T-cell (primary cell): Measurements from ENCODE around the gene MIER2. TPM values are rescaled to one million over a fixed set of nuclear protein-coding genes. Genes with fewer than 3 reads are reported as not detected.

Source experiments
- ATAC-seq, 4 experiments: fragments of 200-7000 bp in 3 of 4; fragments of 150-1000 bp in 1 of 4; cut with Tn5 transposase; replicated peaks in 1 of 4; 1 replicate in 3 of 4; 2 replicates in 1 of 4; pipeline ENCODE4 v1.10.0; 2021; ENCODE audit warnings: moderate library complexity in 3 of 4, mild to moderate bottlenecking in 2 of 4, moderate number of reproducible peaks in 1 of 4
- CTCF ChIA-PET, 2 donors: fragments of 300-600 bp; sonication (Branson Sonifier 250); formaldehyde crosslinking; loops; one replicate each; lab custom pipeline; 2022; ENCODE audit warnings: antibody characterized with exemption in 2 of 2; lab: Charles Lee
- POLR2A ChIA-PET, 2 donors: fragments of 300-600 bp; sonication (Branson Sonifier 250); formaldehyde crosslinking; loops; one replicate each; lab custom pipeline; 2022; ENCODE audit warnings: antibody characterized with exemption in 2 of 2; lab: Charles Lee
- DNase-seq, 35 experiments: peaks; one replicate each; pipeline versions ENCODE4 v3.0.0 to v3.0.0-alpha.2; 2013 to 2023
- H3K27ac ChIP-seq: one replicate; pipeline ENCODE4 v1.5.1; 2013; ENCODE audit warnings: low read length
- H3K27me3 ChIP-seq, 2 experiments: replicated peaks in 1 of 2; 1 replicate in 1 of 2; 2 replicates in 1 of 2; pipeline versions ENCODE4 v1.6.1 to v1.7.0; 2013; ENCODE audit warnings: low read length in 1 of 2, mixed read lengths in 1 of 2; ENCODE audit not compliant: control insufficient read depth in 2 of 2, insufficient read depth in 2 of 2; ENCODE audit errors: extremely low read depth in 1 of 2
- H3K36me3 ChIP-seq, 2 donors: 1 replicate in 1 of 2; 2 replicates in 1 of 2; pipeline versions ENCODE4 v1.6.1 to v1.7.0; 2013; ENCODE audit warnings: low read length in 1 of 2; ENCODE audit not compliant: control insufficient read depth in 2 of 2, insufficient read depth in 1 of 2; ENCODE audit errors: extremely low read depth in 1 of 2
- H3K4me1 ChIP-seq, 2 experiments: 1 replicate in 1 of 2; 2 replicates in 1 of 2; pipeline versions ENCODE4 v1.6.1 to v1.7.0; 2013; ENCODE audit warnings: low read length in 2 of 2, mixed read lengths in 1 of 2; ENCODE audit not compliant: insufficient read depth in 2 of 2, control insufficient read depth in 1 of 2; ENCODE audit errors: extremely low read depth in 1 of 2
- H3K4me3 ChIP-seq, 2 donors: 1 replicate in 1 of 2; 2 replicates in 1 of 2; pipeline versions ENCODE4 v1.5.1 to v1.7.0; 2013; ENCODE audit warnings: mild to moderate bottlenecking in 2 of 2, low read length in 1 of 2, moderate library complexity in 1 of 2; ENCODE audit not compliant: control insufficient read depth in 1 of 2; ENCODE audit errors: extremely low read depth in 1 of 2
- H3K9me3 ChIP-seq: 2 replicates; pipeline ENCODE4 v1.7.0; 2013
- H3K27ac Mint-ChIP-seq, 2 donors: one replicate each; pipeline ENCODE4 v1.8.0; 2020 to 2021; ENCODE audit warnings: mild to moderate bottlenecking in 2 of 2, mixed read lengths in 2 of 2
- H3K27me3 Mint-ChIP-seq, 2 donors: one replicate each; pipeline ENCODE4 v1.8.0; 2021 to 2022; ENCODE audit warnings: mixed read lengths in 2 of 2
- H3K36me3 Mint-ChIP-seq: one replicate; pipeline ENCODE4 v1.8.0; 2021; ENCODE audit warnings: mixed read lengths
- H3K4me1 Mint-ChIP-seq, 3 donors: one replicate each; pipeline ENCODE4 v1.8.0; 2020 to 2022; ENCODE audit warnings: mixed read lengths in 3 of 3, mild to moderate bottlenecking in 1 of 3
- H3K4me3 Mint-ChIP-seq, 3 donors: one replicate each; pipeline ENCODE4 v1.8.0; 2020 to 2022; ENCODE audit warnings: mild to moderate bottlenecking in 3 of 3, mixed read lengths in 3 of 3, moderate library complexity in 3 of 3
- H3K9me3 Mint-ChIP-seq, 3 donors: one replicate each; pipeline ENCODE4 v1.8.0; 2020 to 2022; ENCODE audit warnings: mixed read lengths in 3 of 3
- WGBS: methylation state at CpG from one replicate; pipeline ENCODE4 v1.1.5; 2013; ENCODE audit warnings: missing lambda C conversion rate; ENCODE audit not compliant: insufficient coverage; 5-methylcytosine and 5-hydroxymethylcytosine counted together
- total RNA-seq, 35 experiments: library from RNA in 6 of 35; stranded (reverse) in 6 of 35; fragments of 120-200 nt in 1 of 35; gene quantifications; one replicate each; pipeline versions ENCODE4 v1.2.1 to v1.2.4 and lab custom pipeline; 2013 to 2026

The MIER2 gene
- total RNA-seq, 5 donors from 2014 or later (not counting 1 experiment from before 2014, with no cell fraction given) = 13.1 to 23.2 (median 18.0) TPM

- H3K27ac Mint-ChIP-seq = no peak overlapping the region
- CTCF ChIA-PET = no interaction called here
- Histone ChIP-seq H3K27ac (no peak overlapping the region), H3K36me3 (no peaks in the 10 kb centered on the region), H3K9me3 (no peaks in the 10 kb centered on the region), H3K4me1 (peaks cover 0 to 17% of the 10 kb centered on the region in 2 experiments), H3K4me3 (no peak overlapping the region), H3K27me3 (peaks cover 6 to 44% of the 10 kb centered on the region in 2 experiments)
- H3K4me1 Mint-ChIP-seq = peaks cover 8 to 22% (median 18%) of the 10 kb centered on the region in 3 donors
- peaks cover 36 to 37% of the 10 kb centered on the region in 2 donors for H3K27me3 Mint-ChIP-seq
- no peak overlapping the region for H3K4me3 Mint-ChIP-seq
- no peaks in the 10 kb centered on the region for H3K9me3 Mint-ChIP-seq
- 89% methylated on average over 13 of the region's 16 CpGs for WGBS
- ATAC-seq (no peak), DNase-seq (no peak)
- H3K36me3 Mint-ChIP-seq = no peaks in the 10 kb centered on the region
- POLR2A ChIA-PET = no interaction called here
Measured at GRCh38 chr19:379796-380195, 35.2 kb upstream of the MIER2 start.

DNA sequence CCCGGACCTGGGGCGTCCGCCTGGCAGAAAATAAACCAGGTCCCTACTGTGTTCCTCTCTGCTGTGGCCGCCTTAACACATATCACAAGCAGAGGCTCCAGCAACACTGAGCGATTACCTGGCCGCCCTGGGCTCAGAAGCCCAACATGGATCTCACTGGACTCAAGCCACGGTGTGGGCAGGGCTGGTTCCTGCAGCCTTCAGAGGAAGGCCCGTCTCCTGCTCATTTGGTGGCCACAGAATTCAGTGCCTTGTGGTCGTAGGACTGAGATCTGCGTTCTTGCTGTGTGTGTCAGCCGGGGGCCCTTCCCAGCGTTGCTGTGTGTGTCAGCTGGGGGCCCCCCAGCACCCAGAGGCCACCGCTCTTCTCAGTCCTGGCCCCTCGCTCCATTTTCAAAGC lies 34.1 kb upstream of the MIER2 start:
- DNase-seq = no peak
- Mint-ChIP-seq H3K27me3 (peaks cover 26 to 30% of the 10 kb centered on the region in 2 donors), H3K4me3 (no peak overlapping the region), H3K9me3 (no peaks in the 10 kb centered on the region), H3K36me3 (no peaks in the 10 kb centered on the region), H3K27ac (no peak overlapping the region), H3K4me1 (peaks cover 8 to 19% (median 18%) of the 10 kb centered on the region in 3 donors)
- no peaks in the 10 kb centered on the region for H3K36me3 ChIP-seq
- POLR2A ChIA-PET = no interaction called here
- H3K9me3 ChIP-seq = no peaks in the 10 kb centered on the region
- no peak for ATAC-seq
- H3K27ac ChIP-seq = no peak overlapping the region
- peaks cover 0 to 10% of the 10 kb centered on the region in 2 experiments for H3K4me1 ChIP-seq
- WGBS = 84% methylated on average over 11 of the region's 14 CpGs
- CTCF ChIA-PET = no interaction called here
- peaks cover 6 to 47% of the 10 kb centered on the region in 2 experiments for H3K27me3 ChIP-seq
- no peak overlapping the region for H3K4me3 ChIP-seq

DNA sequence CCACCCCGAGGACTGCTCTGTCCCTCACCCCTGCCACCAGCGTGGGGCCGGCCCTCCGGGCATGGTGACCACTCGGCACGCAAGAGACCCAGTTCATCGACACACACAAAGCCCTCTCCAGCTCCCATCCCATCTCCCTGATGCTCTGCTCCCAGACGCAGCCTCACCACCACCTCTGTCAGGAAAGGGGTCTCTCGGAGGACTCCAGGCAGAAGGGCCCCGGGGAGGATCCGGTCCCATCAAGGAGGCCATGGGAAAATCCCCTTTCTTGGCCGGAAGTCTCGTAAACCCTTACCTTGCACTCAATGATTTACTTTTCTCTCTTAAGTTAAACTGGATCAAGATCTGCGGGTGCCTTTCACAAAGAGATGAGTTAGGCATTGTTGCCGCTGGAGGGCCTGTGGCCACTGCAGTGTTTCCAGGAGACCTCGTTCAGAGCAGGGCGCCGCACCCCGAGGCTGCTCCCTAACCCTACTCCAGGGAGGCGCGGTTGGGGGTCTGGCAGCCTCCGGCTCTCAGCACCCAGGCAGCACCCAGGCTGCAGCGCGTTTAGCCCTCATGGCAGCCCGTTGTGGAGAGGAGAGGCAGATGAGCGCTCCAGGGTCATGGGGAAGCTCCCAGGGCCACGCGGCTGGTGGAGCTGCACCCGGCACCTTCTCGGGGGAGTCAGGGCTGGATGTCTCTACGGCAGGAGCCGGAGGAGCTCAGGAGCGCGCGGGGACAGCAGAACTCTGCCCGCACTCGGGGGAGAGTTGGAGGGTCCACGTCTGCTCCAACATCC lies 33.4 kb upstream of the MIER2 start:
- H3K27me3 Mint-ChIP-seq = peaks cover 21 to 30% of the 10 kb centered on the region in 2 donors
- Histone ChIP-seq H3K27me3 (peaks cover 3 to 47% of the 10 kb centered on the region in 2 experiments), H3K9me3 (no peaks in the 10 kb centered on the region), H3K4me3 (no peak overlapping the region), H3K4me1 (peaks cover 0 to 9% of the 10 kb centered on the region in 2 experiments), H3K27ac (no peak overlapping the region), H3K36me3 (no peaks in the 10 kb centered on the region)
- no peak for DNase-seq
- H3K27ac Mint-ChIP-seq = no peak overlapping the region
- 79% methylated on average over 29 of the region's 38 CpGs for WGBS
- ChIA-PET POLR2A (no interaction called here), CTCF (no interaction called here)
- H3K4me1 Mint-ChIP-seq = peaks cover 5 to 12% (median 12%) of the 10 kb centered on the region in 3 donors
- no peak overlapping the region for H3K4me3 Mint-ChIP-seq
- ATAC-seq = no peak
- H3K9me3 Mint-ChIP-seq = no peaks in the 10 kb centered on the region
- no peaks in the 10 kb centered on the region for H3K36me3 Mint-ChIP-seq

GRCh38 chr19:376111-376470 lies 31.5 kb upstream of the MIER2 start:
- ATAC-seq = no peak
- Mint-ChIP-seq H3K9me3 (no peaks in the 10 kb centered on the region), H3K36me3 (no peaks in the 10 kb centered on the region), H3K4me1 (peaks cover 0 to 5% (median 5%) of the 10 kb centered on the region in 3 donors), H3K27ac (no peak overlapping the region), H3K27me3 (peaks cover 28 to 41% of the 10 kb centered on the region in 2 donors), H3K4me3 (no peak overlapping the region)
- CTCF ChIA-PET = no interaction called here
- Histone ChIP-seq H3K36me3 (no peaks in the 10 kb centered on the region), H3K9me3 (no peaks in the 10 kb centered on the region), H3K4me1 (no peaks in the 10 kb centered on the region), H3K27ac (no peak overlapping the region), H3K27me3 (peaks cover 0 to 59% of the 10 kb centered on the region in 2 experiments), H3K4me3 (no peak overlapping the region)
- DNase-seq = no peak
- WGBS = 87% methylated on average over 8 of the region's 8 CpGs
- POLR2A ChIA-PET = no interaction called here

DNA sequence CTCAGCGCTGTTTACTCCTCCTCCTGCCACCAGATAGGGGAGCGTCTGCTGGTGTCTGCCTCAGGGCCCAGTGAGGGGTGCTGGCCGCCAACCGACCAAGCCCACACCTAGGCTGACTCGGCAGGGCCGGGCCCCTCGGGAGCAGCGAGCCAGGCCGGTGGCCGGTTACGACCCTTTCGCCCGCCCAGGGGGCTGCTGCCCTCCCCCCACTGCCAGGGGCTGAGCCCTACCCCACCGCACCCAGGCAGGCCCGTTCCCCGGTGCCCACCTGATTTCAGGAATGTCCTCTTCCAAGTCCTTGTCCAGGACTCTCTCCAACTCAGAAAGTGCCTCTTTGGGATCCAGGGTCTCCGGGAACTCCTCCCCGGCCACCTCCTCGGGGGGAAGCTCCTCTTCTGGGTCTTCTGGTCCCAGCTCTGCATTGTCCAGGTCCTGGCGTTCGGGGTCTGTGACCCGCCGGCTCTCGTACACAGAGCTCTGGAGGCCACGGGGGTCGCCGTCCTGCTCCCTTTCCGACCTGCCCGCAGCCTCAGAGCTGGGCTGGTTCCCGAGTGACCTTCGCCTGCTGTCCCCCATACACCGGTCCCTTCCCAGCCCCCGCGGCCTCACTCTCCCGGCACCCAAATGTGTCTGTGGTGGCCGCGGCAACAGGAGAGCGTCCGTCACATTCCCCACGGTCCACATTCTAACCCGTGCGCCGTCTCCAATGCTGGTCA lies 31.0 kb upstream of the MIER2 start:
- H3K27ac ChIP-seq = no peak overlapping the region
- ChIA-PET POLR2A (no interaction called here), CTCF (no interaction called here)
- peaks cover 28 to 43% of the 10 kb centered on the region in 2 donors for H3K27me3 Mint-ChIP-seq
- no peaks in the 10 kb centered on the region for H3K4me1 ChIP-seq
- H3K4me1 Mint-ChIP-seq = peaks cover 0 to 4% (median 3%) of the 10 kb centered on the region in 3 donors
- no peak for ATAC-seq
- no peak overlapping the region for H3K27ac Mint-ChIP-seq
- H3K36me3 Mint-ChIP-seq = no peaks in the 10 kb centered on the region
- H3K4me3 Mint-ChIP-seq = no peak overlapping the region
- H3K27me3 ChIP-seq = peaks cover 0 to 59% of the 10 kb centered on the region in 2 experiments
- H3K9me3 Mint-ChIP-seq = no peaks in the 10 kb centered on the region
- H3K36me3 ChIP-seq = no peaks in the 10 kb centered on the region
- H3K4me3 ChIP-seq = no peak overlapping the region
- 88% methylated on average over 41 of the region's 43 CpGs for WGBS
- H3K9me3 ChIP-seq = no peaks in the 10 kb centered on the region
- DNase-seq = no peak

GRCh38 chr19:374886-375235 lies 30.3 kb upstream of the MIER2 start:
- ATAC-seq = no peak
- CTCF ChIA-PET = no interaction called here
- H3K4me3 Mint-ChIP-seq = no peak overlapping the region
- peaks cover 0 to 3% (median 0%) of the 10 kb centered on the region in 3 donors for H3K4me1 Mint-ChIP-seq
- no peaks in the 10 kb centered on the region for H3K4me1 ChIP-seq
- POLR2A ChIA-PET = no interaction called here
- H3K27ac Mint-ChIP-seq = no peak overlapping the region
- no peaks in the 10 kb centered on the region for H3K36me3 ChIP-seq
- H3K9me3 Mint-ChIP-seq = no peaks in the 10 kb centered on the region
- H3K4me3 ChIP-seq = no peak overlapping the region
- DNase-seq = no peak
- no peaks in the 10 kb centered on the region for H3K9me3 ChIP-seq
- H3K36me3 Mint-ChIP-seq = no peaks in the 10 kb centered on the region
- WGBS = 67% methylated on average over 15 of the region's 17 CpGs
- H3K27me3 Mint-ChIP-seq = peaks cover 23 to 37% of the 10 kb centered on the region in 2 donors
- no peak overlapping the region for H3K27ac ChIP-seq
- H3K27me3 ChIP-seq = peaks cover 0 to 59% of the 10 kb centered on the region in 2 experiments
